Ureter (tissue), 1 donor: Measurements from ENCODE around the gene SRGAP2. TPM values are rescaled to one million over a fixed set of nuclear protein-coding genes. Genes with fewer than 3 reads are reported as not detected.
"Not testable (repeated sequence)": the region's sequence is repeated elsewhere in the genome, so short reads cannot be mapped to it uniquely, and the experiment has no call there.

ENCODE experiments used
- DNase-seq: peaks from one replicate; pipeline ENCODE4 v3.0.0-alpha.2; 2020; ENCODE audit warnings: low spot score
- total RNA-seq: library from RNA; stranded (reverse); gene quantifications from one replicate; pipeline ENCODE4 v1.2.4, GENCODE V29; 2023
- donor health status: DM: yes; HTN: yes; CAD: no.

SRGAP2 gene
- total RNA-seq, 1 donor from 2014 or later, result 58.9 TPM

DNA sequence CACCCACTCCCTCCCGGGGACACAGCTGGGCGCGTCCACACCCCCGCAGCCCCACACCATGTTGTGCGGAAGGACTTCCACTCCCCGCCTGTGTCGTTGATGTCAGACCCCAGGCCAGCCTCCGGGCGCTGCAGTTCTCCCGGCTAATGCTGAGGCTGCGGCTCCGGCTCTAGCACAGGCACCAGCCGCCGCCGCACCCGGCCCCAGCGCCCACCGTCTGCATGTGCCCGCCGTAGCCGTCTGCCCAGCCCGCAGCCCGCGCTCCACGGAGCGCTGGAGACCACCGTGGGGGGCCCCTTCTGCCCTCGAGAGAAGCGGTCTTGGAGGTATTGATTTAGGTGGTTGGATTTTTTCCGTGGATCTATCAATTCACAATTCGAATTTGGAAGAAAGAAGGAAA lies 2.2 kb downstream of the SRGAP2 start:
- not testable (repeated sequence) for DNase-seq

- not testable (repeated sequence) for DNase-seq
Observed at GRCh38 chr1:206210802-206211201, 7.5 kb downstream of the SRGAP2 start.

DNA sequence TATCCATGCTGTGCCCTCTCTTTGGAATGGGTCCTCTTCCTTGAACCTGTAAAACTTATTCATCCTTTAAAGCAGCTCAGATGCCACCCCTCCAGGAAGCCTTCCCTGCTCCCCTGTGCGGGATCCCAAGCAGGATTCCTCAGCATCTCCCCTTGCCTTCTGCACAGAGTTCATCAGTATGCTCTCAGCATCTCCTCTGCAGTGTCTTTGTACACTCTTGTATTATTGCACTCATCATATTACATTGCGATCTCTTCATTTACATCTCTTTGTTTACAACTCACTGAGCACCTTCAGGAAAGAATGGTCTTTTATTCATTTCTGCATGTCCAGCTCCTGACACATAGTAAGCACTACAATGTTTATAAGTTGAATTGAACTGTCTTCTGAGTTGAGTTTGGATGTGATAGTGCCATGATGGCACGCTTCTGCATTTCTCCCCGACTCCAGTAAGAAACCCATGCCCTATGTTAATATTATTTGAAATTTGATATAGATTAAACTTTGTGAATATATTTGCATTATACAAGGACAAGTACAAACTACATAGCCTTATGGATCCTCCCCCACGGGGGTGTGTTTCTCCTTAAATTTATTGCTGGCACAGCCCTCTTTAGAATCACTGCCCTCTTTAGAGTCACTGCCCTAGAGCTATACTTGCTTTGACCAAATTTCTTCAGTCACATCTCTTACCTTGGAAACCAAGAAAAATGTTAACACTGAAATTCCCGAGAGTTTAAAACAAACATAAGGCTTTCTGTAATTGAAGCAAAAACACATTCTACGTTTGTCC lies 12.5 kb downstream of the SRGAP2 start:
- not testable (repeated sequence) for DNase-seq

DNA sequence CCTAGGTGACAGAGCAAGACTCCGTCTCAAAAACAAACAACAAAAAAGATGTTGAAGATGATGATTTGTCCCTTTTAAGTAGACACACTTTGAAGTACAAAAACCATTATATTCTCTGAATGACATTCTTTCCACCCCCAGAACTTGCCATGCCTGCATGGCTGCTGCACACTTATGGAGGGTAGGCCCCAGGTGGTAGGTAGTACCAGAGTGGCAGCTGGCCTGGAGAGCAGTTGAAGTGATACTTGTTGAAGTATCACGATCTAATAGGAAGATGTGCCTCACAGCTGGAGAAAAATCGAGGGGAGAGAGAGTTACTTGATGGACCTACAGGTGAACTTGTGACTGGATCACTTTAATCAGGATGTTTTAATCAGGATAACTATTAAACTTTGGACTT lies 14.9 kb downstream of the SRGAP2 start:
- not testable (repeated sequence) for DNase-seq

GRCh38 chr1:206218765-206219164 lies 15.4 kb downstream of the SRGAP2 start:
- not testable (repeated sequence) for DNase-seq

DNA sequence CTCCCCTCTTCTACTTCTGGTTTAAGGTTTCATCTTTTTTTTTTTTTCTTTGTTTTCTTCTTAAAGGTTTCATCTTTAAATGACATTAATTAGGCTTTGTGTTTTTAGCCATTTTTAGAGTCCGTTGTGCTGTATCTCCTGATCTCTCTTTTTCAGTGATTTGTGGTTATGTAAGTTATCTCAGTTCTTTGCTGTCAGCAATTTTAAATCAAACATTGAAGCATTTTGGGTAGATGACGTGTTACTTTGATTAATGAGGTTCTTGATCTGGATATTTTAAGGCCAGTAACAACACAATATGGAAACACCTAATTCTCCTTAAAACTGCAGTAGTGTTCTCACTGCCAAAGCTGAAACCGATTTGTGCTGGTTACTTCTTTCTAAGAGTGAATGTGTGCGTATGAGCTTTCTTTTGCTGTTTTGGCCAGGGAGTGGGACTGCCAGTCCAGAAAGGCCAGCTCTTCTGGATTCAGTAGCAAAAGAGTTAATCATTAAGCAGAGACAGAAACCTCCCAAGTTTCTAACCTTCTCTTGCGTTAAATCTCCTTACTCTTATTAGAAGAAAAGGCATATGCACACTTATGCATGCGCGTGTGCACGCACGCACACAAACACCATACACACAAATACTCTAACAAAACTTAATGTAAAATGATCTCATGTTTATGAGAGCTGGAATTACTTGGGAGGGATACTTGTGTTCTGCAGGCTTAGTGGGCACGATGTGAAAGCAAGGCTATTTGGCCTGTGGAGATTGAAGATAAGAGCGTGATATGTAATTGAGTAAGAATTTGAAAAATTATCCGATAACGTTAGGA lies 16.4 kb downstream of the SRGAP2 start:
- DNase-seq, result not testable (repeated sequence)

- DNase-seq, result not testable (repeated sequence)
Observed at GRCh38 chr1:206220332-206221000, 17.1 kb downstream of the SRGAP2 start.

DNA sequence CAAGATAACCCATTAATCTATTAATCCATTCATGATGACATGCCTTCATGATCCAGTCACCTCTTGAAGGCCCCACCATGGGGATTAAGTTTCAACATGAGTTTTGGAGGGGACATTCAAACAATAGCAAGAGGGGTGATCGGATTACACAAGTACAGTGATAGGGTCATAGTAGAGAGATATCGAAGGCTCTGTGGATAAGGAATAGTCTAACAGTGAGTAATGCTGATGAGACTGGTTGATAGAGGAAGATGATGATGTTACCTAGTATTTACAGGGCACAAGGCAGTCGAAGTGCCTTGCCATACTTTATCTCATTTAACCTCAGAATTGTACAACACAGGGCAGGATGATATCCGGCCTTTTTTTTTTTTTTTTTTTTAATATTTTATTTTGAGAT lies 18.2 kb downstream of the SRGAP2 start:
- not testable (repeated sequence) for DNase-seq

- DNase-seq, result not testable (repeated sequence)
Observed at GRCh38 chr1:206224190-206224776, 20.9 kb downstream of the SRGAP2 start.

GRCh38 chr1:206225386-206225785 lies 22.0 kb downstream of the SRGAP2 start:
- not testable (repeated sequence) for DNase-seq

- DNase-seq, result not testable (repeated sequence)
Observed at GRCh38 chr1:206226886-206227285, 23.5 kb downstream of the SRGAP2 start.

- not testable (repeated sequence) for DNase-seq
Observed at GRCh38 chr1:206229286-206229685, 25.9 kb downstream of the SRGAP2 start.

DNA sequence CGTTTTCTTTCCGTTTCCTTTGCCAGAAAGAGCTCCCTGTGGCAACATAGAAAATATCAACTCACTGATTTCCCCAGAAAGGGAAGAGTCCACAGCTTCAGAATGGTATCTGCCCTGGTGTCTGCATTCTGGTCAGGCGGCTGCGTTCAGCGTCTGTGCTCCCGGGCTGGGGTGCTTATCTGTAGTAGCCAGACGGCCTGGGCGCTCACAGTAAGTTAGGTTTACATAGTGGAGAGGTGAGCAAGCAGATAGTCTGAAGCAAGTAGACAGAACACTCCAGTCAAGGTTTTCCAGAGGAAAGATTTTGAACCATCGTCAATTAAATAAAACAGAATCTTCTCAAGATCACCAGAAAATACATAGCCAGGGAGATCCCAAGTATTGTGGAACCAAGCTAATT lies 28.6 kb downstream of the SRGAP2 start:
- not testable (repeated sequence) for DNase-seq

DNA sequence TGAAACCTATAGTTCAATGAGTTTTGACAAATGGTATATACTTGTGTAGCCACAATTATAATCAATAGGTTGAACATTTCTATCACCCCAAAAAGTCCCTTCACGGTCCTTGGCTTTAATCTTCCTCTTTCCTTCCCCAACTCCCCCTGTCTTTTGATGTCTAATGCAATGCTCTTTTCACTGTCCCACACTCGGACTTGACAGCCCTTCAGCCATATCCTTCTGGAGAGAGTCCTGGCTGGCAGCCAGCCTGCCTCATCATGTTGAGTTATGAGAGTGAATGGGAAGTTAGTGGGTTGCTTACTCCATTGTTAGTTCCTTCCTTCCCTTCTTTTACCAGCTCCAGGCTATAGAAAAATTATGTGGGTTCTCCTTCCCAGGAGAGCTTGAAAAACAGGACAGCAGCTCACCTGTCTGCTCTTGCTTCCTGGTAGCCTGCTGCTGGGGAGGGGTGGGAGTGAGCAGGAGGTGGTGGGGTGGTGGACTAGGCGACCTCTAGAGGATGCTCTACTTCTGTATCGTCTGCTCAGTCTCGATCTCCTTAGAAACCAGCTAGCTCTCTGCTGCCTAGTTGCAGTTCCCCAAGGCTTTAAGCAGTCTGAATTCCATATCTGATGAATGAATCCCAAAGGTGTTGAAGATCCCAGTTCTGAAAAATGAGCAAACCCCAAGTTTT lies 29.8 kb downstream of the SRGAP2 start:
- not testable (repeated sequence) for DNase-seq

DNA sequence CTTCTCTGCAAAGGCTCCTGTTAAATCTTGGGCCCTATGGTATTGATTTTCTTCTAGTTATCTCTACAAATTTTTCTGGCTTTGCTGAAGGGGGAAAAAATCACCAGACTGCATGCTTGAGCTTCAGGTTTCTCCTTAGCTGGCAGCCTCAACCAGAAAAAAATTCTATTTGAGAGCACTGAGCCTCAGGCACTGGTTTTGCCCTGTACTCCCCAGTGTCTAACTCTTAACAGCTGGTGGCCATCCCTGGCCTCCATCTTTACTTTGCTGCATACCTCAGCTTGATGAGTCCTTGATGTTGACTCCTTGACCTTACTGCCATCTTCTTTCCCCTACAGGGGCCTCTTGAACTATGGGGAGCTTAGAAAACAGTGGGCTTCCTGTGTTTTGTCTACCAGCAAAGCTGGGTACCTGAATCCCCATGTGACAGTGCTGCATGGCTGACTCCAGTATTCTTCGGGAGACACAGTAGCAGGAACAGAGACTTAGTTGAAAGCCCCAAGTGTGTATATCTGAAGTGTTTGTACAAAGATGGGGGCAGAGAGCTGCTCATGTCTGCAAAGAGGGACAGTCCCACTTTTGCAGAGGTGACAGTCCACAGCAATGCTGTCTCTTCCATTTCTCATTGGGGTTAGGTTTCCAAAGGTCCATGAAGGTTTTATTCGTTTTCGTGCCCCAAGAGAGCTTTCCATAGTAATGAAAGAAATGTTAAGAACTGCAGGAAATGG lies 31.0 kb downstream of the SRGAP2 start:
- not testable (repeated sequence) for DNase-seq

- DNase-seq, result not testable (repeated sequence)
Observed at GRCh38 chr1:206235190-206235589, 31.8 kb downstream of the SRGAP2 start.

GRCh38 chr1:206240288-206240687 lies 36.9 kb downstream of the SRGAP2 start:
- DNase-seq, result not testable (repeated sequence)

- not testable (repeated sequence) for DNase-seq
Observed at GRCh38 chr1:206243335-206243734, 40.0 kb downstream of the SRGAP2 start.

DNA sequence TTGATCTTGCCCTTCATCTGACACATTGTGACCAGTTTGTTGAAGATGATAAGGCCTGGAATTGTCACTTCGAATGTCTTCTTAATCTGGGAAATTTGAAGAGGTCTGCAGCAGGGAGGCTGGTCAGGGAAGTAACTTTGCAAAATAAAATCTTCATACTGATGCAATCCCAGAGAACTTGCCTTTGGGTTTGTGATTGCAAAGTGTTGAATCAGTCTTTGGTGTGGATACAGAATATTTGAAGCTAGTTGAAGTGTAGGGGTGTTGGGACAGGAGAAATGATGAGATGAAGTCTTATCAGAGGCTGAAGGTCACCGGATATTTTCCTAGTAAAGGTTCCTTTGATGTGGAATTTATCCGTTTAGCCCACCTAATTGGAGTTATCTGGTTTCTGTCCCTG lies 42.1 kb downstream of the SRGAP2 start:
- not testable (repeated sequence) for DNase-seq

DNA sequence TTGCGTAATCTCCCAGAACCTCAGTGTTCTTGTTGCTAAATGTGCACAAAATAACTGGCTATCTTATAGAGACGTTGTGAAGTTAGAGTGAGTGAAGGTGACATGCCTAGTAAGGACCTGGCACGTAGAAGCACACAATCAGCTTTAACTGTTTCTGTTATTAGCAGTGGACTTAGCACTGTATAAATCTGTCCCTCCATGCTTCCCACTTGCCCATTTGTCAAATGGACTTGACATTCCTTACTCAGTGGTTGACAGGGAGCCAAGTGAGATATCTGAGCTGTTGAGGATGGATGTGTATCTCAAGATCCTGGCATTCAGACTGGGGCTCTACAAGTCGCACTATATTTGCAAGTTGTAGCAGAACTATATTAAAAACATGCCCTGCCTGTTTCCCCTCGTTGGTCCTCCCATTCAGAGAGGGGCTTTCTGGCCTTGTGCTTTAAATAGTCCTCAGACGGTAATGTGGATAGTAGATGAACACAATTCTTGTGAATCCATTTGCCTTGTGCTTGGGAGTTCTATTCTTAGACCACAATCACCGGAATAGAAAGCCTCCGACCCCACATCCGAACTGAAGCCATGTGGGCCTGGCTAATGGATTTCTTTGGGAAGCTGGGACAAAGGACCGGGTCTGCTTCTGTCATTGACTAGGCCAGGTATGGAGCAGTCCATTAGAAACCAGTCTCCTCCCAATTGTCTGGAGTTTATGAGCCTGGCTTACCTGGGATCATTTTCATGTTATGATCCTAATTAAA lies 43.0 kb downstream of the SRGAP2 start:
- DNase-seq, result not testable (repeated sequence)
